ENCODE results near the gene VPS41.

VPS41 gene

DNA sequence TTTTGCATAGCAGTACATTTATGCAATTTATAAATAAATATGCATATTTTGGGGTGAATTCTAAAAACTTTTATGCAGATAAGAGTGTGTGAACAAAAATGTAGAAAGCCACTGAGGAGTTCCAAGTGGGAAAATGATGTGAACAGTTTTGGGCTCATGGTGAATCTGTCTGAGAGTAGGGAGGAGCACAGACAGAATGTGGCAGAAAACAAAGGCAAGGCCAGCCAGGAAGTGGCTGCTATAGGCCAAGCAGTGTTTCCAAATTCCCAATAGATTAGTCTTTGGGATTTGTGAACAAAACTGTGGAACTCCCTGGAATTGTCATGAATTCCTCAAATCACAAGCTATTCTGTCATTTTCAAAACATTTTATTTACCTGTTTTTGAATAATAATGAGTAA is 204.2 kb downstream of the VPS41 start:
- no peak for TF ChIP-seq CTCF (IDR thresholded peaks at IDR 0.05; ENCODE audit: control extremely low read depth, extremely low read depth, low read depth, missing control alignments)
- ChIA-PET CTCF (interaction anchor here (1.3 kb wide), 1 partner anchor 15 kb away, joined by 5 read pairs; no protein-coding TSS in a partner anchor), POLR2A (no interaction called here)
- DNase-seq (ENCODE audit: extremely low spot score) = no peak

- no peak for DNase-seq (ENCODE audit: extremely low spot score)
- CTCF ChIA-PET = no interaction called here
- TF ChIP-seq CTCF (IDR thresholded peaks at IDR 0.05; ENCODE audit: control extremely low read depth, extremely low read depth, low read depth, missing control alignments) = no peak
- POLR2A ChIA-PET = no interaction called here
These were observed 204.9 kb downstream of the VPS41 start for GRCh38 chr7:38704041-38704547.

DNA sequence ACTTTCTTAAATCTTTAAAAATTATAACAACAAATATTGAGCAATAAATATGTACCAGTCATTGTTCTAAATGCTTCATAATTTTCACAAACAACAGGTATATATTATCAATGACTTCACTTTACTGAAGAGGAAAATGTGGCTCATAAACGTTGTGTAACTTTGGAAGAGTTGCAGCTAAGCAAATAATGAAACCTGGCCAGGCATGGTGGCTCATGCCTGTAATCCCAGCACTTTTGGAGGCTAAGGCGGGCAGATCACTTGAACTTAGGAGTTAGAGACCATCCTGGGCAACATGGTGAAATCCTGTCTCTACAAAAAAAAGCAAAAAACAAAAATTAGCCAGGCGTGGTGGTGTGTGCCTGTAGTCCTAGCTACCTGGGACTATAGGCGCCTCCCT is 205.9 kb downstream of the VPS41 start:
- TF ChIP-seq CTCF (IDR thresholded peaks at IDR 0.05; ENCODE audit: control extremely low read depth, extremely low read depth, low read depth, missing control alignments) = no peak
- POLR2A ChIA-PET = no interaction called here
- CTCF ChIA-PET = no interaction called here

GRCh38 chr7:38702002-38702535 is 206.9 kb downstream of the VPS41 start:
- TF ChIP-seq CTCF (IDR thresholded peaks at IDR 0.05; ENCODE audit: control extremely low read depth, extremely low read depth, low read depth, missing control alignments) = no peak
- no peak for DNase-seq (ENCODE audit: extremely low spot score)
- ChIA-PET POLR2A (no interaction called here), CTCF (interaction anchor here (0.8 to 1.4 kb wide), 5 partner anchors 12 to 42 kb away, joined by 3 to 4 read pairs (median 3); no protein-coding TSS in a partner anchor)

More for the DNA sequence above, 205.9 kb downstream of the VPS41 start:
- no peak for DNase-seq (ENCODE audit: extremely low spot score)

GRCh38 chr7:38700116-38700515 is 208.9 kb downstream of the VPS41 start:
- ChIA-PET POLR2A (no interaction called here), CTCF (interaction anchor here (1.4 kb wide), 1 partner anchor 11 kb away, joined by 3 read pairs; no protein-coding TSS in a partner anchor)
- TF ChIP-seq CTCF (IDR thresholded peaks at IDR 0.05; ENCODE audit: control extremely low read depth, extremely low read depth, low read depth, missing control alignments) = no peak
- DNase-seq (ENCODE audit: extremely low spot score) = no peak

GRCh38 chr7:38699471-38699870 is 209.5 kb downstream of the VPS41 start:
- TF ChIP-seq CTCF (IDR thresholded peaks at IDR 0.05; ENCODE audit: control extremely low read depth, extremely low read depth, low read depth, missing control alignments) = no peak
- CTCF ChIA-PET = no interaction called here
- no peak for DNase-seq (ENCODE audit: extremely low spot score)
- POLR2A ChIA-PET = no interaction called here

Data from GM10248 (cell line).